GM12874 (cell line): ENCODE results near the gene RBSN.

ENCODE experiments used
- TF ChIP-seq, protein P1 (sequence below): IDR thresholded peaks from 2 replicates; pipeline ENCODE4 v1.5.1; 2011; ENCODE audit warnings: low read depth, mild to moderate bottlenecking, control low read depth, low read length, moderate library complexity; ENCODE audit not compliant: insufficient read depth

RBSN gene

DNA sequence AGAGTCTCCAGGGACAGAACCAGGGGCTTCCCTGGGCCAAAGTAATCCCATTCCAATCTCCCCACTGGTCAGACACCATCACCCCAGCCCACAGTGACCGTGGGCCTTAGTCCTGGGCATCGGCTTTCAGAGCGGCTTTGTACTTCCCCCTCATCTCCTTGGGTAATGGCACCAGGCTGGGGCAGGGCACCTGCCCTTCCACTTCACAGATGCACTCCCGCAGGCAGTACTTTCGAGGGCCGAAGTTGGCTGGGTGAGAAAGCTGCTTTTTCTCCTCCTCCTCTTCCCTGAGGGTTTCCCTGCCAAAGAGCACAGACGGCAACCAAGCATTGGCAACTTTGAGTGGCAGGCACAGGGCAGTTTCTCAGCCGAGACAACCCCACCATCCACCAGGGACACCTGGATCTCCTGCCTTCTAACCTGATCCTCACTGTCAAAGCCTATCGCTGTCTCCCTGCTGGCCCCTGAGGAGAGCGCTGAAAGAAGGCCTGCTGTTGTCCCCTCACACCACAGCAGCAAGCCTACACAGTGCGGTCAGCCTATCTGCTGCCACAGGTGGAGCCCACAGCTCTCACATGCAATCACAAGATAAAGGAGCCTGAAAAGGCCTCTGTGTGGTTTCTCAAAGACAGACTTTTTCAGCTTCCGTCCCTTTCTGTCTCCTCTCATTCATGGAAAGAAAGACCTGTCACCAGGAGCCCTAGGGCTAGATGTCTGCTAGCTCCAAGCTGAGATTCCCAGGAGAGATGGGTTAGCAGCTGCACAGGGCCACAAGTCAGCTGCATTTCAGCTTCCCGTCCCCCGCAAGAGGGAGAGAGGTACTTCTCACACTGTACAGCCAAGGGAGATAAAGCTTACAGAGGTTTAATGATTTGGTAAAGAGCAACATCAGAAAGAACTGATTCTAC lies 46.4 kb downstream of the RBSN start:
- TF ChIP-seq, protein P1, sequence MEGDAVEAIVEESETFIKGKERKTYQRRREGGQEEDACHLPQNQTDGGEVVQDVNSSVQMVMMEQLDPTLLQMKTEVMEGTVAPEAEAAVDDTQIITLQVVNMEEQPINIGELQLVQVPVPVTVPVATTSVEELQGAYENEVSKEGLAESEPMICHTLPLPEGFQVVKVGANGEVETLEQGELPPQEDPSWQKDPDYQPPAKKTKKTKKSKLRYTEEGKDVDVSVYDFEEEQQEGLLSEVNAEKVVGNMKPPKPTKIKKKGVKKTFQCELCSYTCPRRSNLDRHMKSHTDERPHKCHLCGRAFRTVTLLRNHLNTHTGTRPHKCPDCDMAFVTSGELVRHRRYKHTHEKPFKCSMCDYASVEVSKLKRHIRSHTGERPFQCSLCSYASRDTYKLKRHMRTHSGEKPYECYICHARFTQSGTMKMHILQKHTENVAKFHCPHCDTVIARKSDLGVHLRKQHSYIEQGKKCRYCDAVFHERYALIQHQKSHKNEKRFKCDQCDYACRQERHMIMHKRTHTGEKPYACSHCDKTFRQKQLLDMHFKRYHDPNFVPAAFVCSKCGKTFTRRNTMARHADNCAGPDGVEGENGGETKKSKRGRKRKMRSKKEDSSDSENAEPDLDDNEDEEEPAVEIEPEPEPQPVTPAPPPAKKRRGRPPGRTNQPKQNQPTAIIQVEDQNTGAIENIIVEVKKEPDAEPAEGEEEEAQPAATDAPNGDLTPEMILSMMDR: no peak

DNA sequence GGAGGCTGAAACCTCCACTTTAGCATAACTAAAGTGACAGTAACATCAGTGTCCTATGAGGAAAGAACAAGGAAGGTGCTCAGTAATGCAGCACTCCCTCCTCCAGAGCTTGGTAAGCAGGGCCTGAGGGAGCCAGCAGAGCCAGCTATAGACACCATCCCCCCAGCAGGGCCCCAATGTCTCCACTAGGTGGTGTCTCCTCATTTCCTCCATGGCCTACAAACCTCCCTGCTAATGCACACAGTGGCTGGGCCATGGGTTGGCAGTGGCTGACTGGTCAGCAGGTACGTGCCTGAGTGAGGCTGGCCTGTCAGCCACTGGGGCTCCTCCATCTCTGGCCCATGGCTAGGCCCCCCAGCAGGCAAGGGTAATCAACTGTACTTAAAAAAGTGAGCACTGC lies 47.4 kb downstream of the RBSN start:
- TF ChIP-seq, protein P1: peak; percentile 88

GRCh38 chr3:15050405-15051092 lies 48.4 kb downstream of the RBSN start:
- TF ChIP-seq, protein P1: no peak

DNA sequence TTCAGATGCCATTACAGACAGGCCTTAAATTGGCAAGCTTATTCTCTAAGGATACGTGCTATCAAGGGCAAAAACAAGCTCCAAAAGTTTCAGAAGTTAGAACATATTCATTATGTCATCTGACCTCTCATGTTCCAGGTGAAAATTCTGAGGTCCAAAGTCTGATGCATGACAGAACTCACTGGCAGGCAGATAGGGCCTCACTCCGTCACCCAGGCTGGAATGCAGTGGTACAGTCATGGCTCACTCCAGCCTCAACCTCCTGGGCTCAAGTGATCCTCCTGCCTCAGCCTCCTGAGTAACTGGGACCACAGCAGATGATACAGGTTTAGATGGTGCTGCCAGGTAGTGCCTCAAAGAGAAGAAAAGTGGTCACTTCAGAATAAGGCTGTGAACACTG lies 49.4 kb downstream of the RBSN start:
- TF ChIP-seq, protein P1: no peak

DNA sequence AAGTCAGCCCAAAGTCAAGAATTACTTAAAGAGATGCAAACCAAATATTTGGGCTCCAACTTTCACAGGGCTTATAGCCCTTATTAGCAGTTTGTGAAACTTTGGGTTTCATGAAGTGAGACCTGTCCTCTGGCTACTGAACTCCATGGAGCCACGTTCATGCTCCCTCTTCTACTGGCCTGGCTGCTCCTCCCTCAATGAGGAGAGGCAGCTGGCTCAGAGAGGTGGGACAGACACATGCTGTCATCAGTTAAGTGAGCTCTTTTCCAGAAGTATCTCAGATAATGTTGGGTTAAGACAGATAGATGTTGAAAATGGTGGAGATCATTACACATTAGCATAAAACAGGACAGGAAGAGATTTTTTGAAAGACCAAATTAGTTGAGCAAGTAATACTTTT lies 53.3 kb downstream of the RBSN start:
- TF ChIP-seq, protein P1: no peak

- TF ChIP-seq, protein P1: no peak
Measured at GRCh38 chr3:15044326-15044725, 54.6 kb downstream of the RBSN start.

- TF ChIP-seq, protein P1: no peak
Measured at GRCh38 chr3:15043408-15044171, 55.4 kb downstream of the RBSN start.
